H9 (cell line): Measurements from ENCODE around the gene PLCB1. TPM values are rescaled to one million over a fixed set of nuclear protein-coding genes. Genes with fewer than 3 reads are reported as not detected.

Source experiments
- DNase-seq: peaks from one replicate; pipeline ENCODE4 v3.0.0-alpha.2; 2017
- H2AFZ ChIP-seq: one replicate; pipeline ENCODE4 v1.6.1; 2013; ENCODE audit warnings: mild to moderate bottlenecking, low read length, control low read depth, moderate library complexity
- H2AK5ac ChIP-seq: 2 replicates; pipeline ENCODE4 v1.6.1; 2013; ENCODE audit warnings: low read length, control low read depth, mixed read lengths; ENCODE audit not compliant: insufficient read length
- H2BK120ac ChIP-seq: one replicate; pipeline ENCODE4 v1.6.1; 2013; ENCODE audit warnings: low read depth, mild to moderate bottlenecking, low read length, control low read depth, inconsistent platforms; ENCODE audit not compliant: poor library complexity, severe bottlenecking
- H2BK12ac ChIP-seq: 2 replicates; pipeline ENCODE4 v1.6.1; 2013; ENCODE audit warnings: low read length, control low read depth, mixed read lengths, low read depth; ENCODE audit not compliant: insufficient read length
- H2BK15ac ChIP-seq: 2 replicates; pipeline ENCODE4 v1.6.1; 2013; ENCODE audit warnings: low read depth, low read length, control low read depth
- H2BK20ac ChIP-seq: one replicate; pipeline ENCODE4 v1.6.1; 2013; ENCODE audit warnings: low read depth, mild to moderate bottlenecking, low read length, control low read depth, inconsistent platforms; ENCODE audit not compliant: poor library complexity, severe bottlenecking
- H2BK5ac ChIP-seq: 2 replicates; pipeline ENCODE4 v1.6.1; 2013; ENCODE audit warnings: low read length, control low read depth, mixed read lengths; ENCODE audit not compliant: insufficient read length
- H3K14ac ChIP-seq: 2 replicates; pipeline ENCODE4 v1.6.1; 2013; ENCODE audit warnings: low read length, control low read depth; ENCODE audit not compliant: insufficient read depth
- H3K18ac ChIP-seq: 2 replicates; pipeline ENCODE4 v1.6.1; 2013; ENCODE audit warnings: low read depth, mild to moderate bottlenecking, mixed read lengths, low read length, control low read depth; ENCODE audit not compliant: insufficient read length
- H3K23ac ChIP-seq: 2 replicates; pipeline ENCODE4 v1.6.1; 2013; ENCODE audit warnings: low read length, control low read depth, mixed read lengths, low read depth; ENCODE audit not compliant: insufficient read length
- H3K23me2 ChIP-seq: 2 replicates; pipeline ENCODE4 v1.6.1; 2013; ENCODE audit warnings: low read depth, mild to moderate bottlenecking, mixed read lengths, low read length, control low read depth; ENCODE audit not compliant: insufficient read length, poor library complexity, severe bottlenecking
- H3K27ac ChIP-seq: 2 replicates; pipeline ENCODE4 v1.5.1; 2013; ENCODE audit warnings: low read length, control low read depth, mixed read lengths, low read depth; ENCODE audit not compliant: insufficient read length
- H3K27me3 ChIP-seq: 2 replicates; pipeline ENCODE4 v1.6.1; 2013; ENCODE audit warnings: low read length, control low read depth, inconsistent platforms; ENCODE audit not compliant: insufficient read depth
- H3K4ac ChIP-seq: 2 replicates; pipeline ENCODE4 v1.6.1; 2013; ENCODE audit warnings: low read depth, mild to moderate bottlenecking, control low read depth, inconsistent platforms, low read length, moderate library complexity
- H3K4me1 ChIP-seq: 2 replicates; pipeline ENCODE4 v1.6.1; 2013; ENCODE audit warnings: low read length, control low read depth, inconsistent platforms; ENCODE audit not compliant: insufficient read depth
- H3K4me2 ChIP-seq: 2 replicates; pipeline ENCODE4 v1.6.1; 2013; ENCODE audit warnings: low read length, control low read depth, mixed read lengths; ENCODE audit not compliant: insufficient read length, insufficient read depth
- H3K56ac ChIP-seq: 2 replicates; pipeline ENCODE4 v1.6.1; 2013; ENCODE audit warnings: low read depth, mild to moderate bottlenecking, mixed read lengths, low read length, control low read depth; ENCODE audit not compliant: insufficient read length
- H3K79me1 ChIP-seq: 2 replicates; pipeline ENCODE4 v1.6.1; 2013; ENCODE audit warnings: low read depth, mild to moderate bottlenecking, moderate library complexity, low read length, control low read depth, inconsistent platforms; ENCODE audit not compliant: insufficient read depth, poor library complexity, severe bottlenecking
- H3K79me2 ChIP-seq: 2 replicates; pipeline ENCODE4 v1.6.1; 2013; ENCODE audit warnings: low read length, control low read depth, inconsistent platforms; ENCODE audit not compliant: insufficient read depth
- H3K9ac ChIP-seq: 2 replicates; pipeline ENCODE4 v1.6.1; 2013; ENCODE audit warnings: low read length, control low read depth, mixed read lengths; ENCODE audit not compliant: insufficient read length; ENCODE audit errors: extremely low read depth
- H3K9me3 ChIP-seq: one replicate; pipeline ENCODE4 v1.6.1; 2013; ENCODE audit warnings: low read depth, low read length, inconsistent platforms; ENCODE audit not compliant: control insufficient read depth
- H3T11ph ChIP-seq: one replicate; pipeline ENCODE4 v1.6.1; 2013; ENCODE audit warnings: mild to moderate bottlenecking, low read length, control low read depth, inconsistent platforms
- H4K20me1 ChIP-seq: one replicate; pipeline ENCODE4 v1.6.1; 2013; ENCODE audit not compliant: control insufficient read depth, insufficient read length, insufficient read depth
- H4K5ac ChIP-seq: 2 replicates; pipeline ENCODE4 v1.6.1; 2013; ENCODE audit warnings: low read depth, mild to moderate bottlenecking, mixed read lengths, low read length, control low read depth; ENCODE audit not compliant: insufficient read length
- H4K8ac ChIP-seq: replicated peaks from 2 replicates; pipeline ENCODE4 v1.6.1; 2013; ENCODE audit warnings: low read length, control low read depth, mixed read lengths, low read depth; ENCODE audit not compliant: insufficient read length
- H4K91ac ChIP-seq: 2 replicates; pipeline ENCODE4 v1.6.1; 2013; ENCODE audit warnings: low read depth, mild to moderate bottlenecking, moderate library complexity, mixed read lengths, low read length, control low read depth; ENCODE audit not compliant: insufficient read length
- H3K27ac Mint-ChIP-seq, 3 experiments: 2 replicates in 2 of 3; 3 replicates in 1 of 3; pipeline ENCODE4 v1.8.0; 2020 to 2021; ENCODE audit warnings: mixed read lengths in 3 of 3, mild to moderate bottlenecking in 1 of 3, moderate library complexity in 1 of 3
- H3K27me3 Mint-ChIP-seq: 2 replicates; pipeline ENCODE4 v1.8.0; 2021; ENCODE audit warnings: low read depth, mild to moderate bottlenecking, moderate library complexity, mixed read lengths
- H3K36me3 Mint-ChIP-seq, 3 experiments: 2 replicates in 2 of 3; 3 replicates in 1 of 3; pipeline ENCODE4 v1.8.0; 2020 to 2021; ENCODE audit warnings: low read depth in 3 of 3, mixed read lengths in 3 of 3; ENCODE audit not compliant: insufficient read depth in 1 of 3
- H3K4me1 Mint-ChIP-seq, 2 experiments: 2 replicates each; pipeline ENCODE4 v1.8.0; 2020; ENCODE audit warnings: mixed read lengths in 2 of 2
- H3K4me3 Mint-ChIP-seq, 2 experiments: 2 replicates in 1 of 2; 3 replicates in 1 of 2; pipeline ENCODE4 v1.8.0; 2020 to 2021; ENCODE audit warnings: mild to moderate bottlenecking in 2 of 2, mixed read lengths in 2 of 2, moderate library complexity in 1 of 2
- H3K9me3 Mint-ChIP-seq, 2 experiments: 2 replicates in 1 of 2; 3 replicates in 1 of 2; pipeline ENCODE4 v1.8.0; 2020; ENCODE audit warnings: mild to moderate bottlenecking in 2 of 2, mixed read lengths in 2 of 2, moderate library complexity in 1 of 2
- WGBS: extraction: QIAGEN DNeasy Blood & Tissue Kit; methylation state at CpG from one replicate; pipeline ENCODE4 v1.1.7; 2013; ENCODE audit warnings: missing lambda C conversion rate, low lambda C conversion rate, mixed read lengths; ENCODE audit not compliant: insufficient read length; ENCODE audit errors: extremely low coverage; 5-methylcytosine and 5-hydroxymethylcytosine counted together
- total RNA-seq: library from RNA; stranded (reverse); gene quantifications from 2 replicates; pipeline ENCODE4 v1.2.1, GENCODE V29; 2021
- TF ChIP-seq, protein P1 (sequence below): fragments of 200-600 bp; sonication (generic); conservative IDR thresholded peaks from 3 replicates; pipeline ENCODE4 v1.8.0; 2021; ENCODE audit warnings: antibody characterized with exemption, mild to moderate bottlenecking

Gene PLCB1
- total RNA-seq, 1 experiment from 2014 or later: 11.5 TPM

DNA sequence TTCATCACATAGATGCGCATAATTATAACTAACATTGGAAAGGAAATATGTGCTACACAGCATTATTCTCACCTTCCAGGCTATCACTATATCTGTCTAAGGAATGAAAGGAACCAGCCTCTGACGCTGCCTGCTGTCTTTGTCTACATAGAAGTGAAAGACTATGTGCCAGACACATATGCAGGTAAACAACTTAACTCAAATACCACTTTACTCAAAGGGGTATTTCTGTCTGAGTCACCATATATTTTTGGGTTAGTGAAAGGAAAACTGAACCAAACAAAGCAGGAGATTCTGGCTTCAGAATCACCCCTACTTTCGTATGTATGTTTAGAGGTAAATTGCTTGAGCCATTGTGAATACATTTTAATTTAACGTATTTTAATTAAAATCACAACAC lies 608.2 kb downstream of the PLCB1 start:
- no peak overlapping the region for H3K56ac ChIP-seq
- Mint-ChIP-seq H3K36me3 (peaks cover 0 to 4% (median 0%) of the 10 kb centered on the region in 3 experiments; a peak in 1 of 7 replicates), H3K4me1 (no peaks in the 10 kb centered on the region), H3K4me3 (no peak overlapping the region), H3K9me3 (no peaks in the 10 kb centered on the region), H3K27me3 (no peaks in the 10 kb centered on the region), H3K27ac (no peak overlapping the region)
- no CpG with 5 or more reads among the region's 4 CpGs for WGBS
- H2BK12ac ChIP-seq: no peak overlapping the region
- no peak overlapping the region for H2BK120ac ChIP-seq
- no peak overlapping the region for H4K8ac ChIP-seq
- no peaks in the 10 kb centered on the region for H3K4me1 ChIP-seq
- no peak overlapping the region for H3K9ac ChIP-seq
- no peaks in the 10 kb centered on the region for H3K23me2 ChIP-seq
- H4K91ac ChIP-seq: no peak overlapping the region
- DNase-seq: no peak
- no peaks in the 10 kb centered on the region for H3K9me3 ChIP-seq
- no peaks in the 10 kb centered on the region for H3K79me1 ChIP-seq
- H4K5ac ChIP-seq: no peak overlapping the region
- TF ChIP-seq, protein P1, sequence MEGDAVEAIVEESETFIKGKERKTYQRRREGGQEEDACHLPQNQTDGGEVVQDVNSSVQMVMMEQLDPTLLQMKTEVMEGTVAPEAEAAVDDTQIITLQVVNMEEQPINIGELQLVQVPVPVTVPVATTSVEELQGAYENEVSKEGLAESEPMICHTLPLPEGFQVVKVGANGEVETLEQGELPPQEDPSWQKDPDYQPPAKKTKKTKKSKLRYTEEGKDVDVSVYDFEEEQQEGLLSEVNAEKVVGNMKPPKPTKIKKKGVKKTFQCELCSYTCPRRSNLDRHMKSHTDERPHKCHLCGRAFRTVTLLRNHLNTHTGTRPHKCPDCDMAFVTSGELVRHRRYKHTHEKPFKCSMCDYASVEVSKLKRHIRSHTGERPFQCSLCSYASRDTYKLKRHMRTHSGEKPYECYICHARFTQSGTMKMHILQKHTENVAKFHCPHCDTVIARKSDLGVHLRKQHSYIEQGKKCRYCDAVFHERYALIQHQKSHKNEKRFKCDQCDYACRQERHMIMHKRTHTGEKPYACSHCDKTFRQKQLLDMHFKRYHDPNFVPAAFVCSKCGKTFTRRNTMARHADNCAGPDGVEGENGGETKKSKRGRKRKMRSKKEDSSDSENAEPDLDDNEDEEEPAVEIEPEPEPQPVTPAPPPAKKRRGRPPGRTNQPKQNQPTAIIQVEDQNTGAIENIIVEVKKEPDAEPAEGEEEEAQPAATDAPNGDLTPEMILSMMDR: no peak
- no peak overlapping the region for H2AK5ac ChIP-seq
- H3K23ac ChIP-seq: no peak overlapping the region
- no peak overlapping the region for H3K27ac ChIP-seq
- no peaks in the 10 kb centered on the region for H3K79me2 ChIP-seq
- no peak overlapping the region for H3K4ac ChIP-seq
- H3K27me3 ChIP-seq: no peaks in the 10 kb centered on the region
- H2AFZ ChIP-seq: no peak overlapping the region
- H3T11ph ChIP-seq: no peak overlapping the region
- no peak overlapping the region for H3K4me2 ChIP-seq
- no peak overlapping the region for H3K18ac ChIP-seq
- H3K14ac ChIP-seq: no peak overlapping the region
- H2BK15ac ChIP-seq: no peak overlapping the region
- H2BK20ac ChIP-seq: no peak overlapping the region
- no peaks in the 10 kb centered on the region for H4K20me1 ChIP-seq
- H2BK5ac ChIP-seq: no peak overlapping the region
